H54 (cell line): Measurements from ENCODE around the gene NFAM1.

ENCODE experiments used
- DNase-seq: peaks from one replicate; pipeline ENCODE4 v3.0.0; 2011; ENCODE audit warnings: low spot score, mixed read lengths; ENCODE audit not compliant: insufficient read length
- FAIRE-seq: peaks from 3 replicates; lab custom pipeline; 2011; peaks lifted over from hg19 to GRCh38; lab: Jason Lieb, UNC
- POLR2A ChIP-seq: IDR thresholded peaks from 2 replicates; pipeline ENCODE4 v1.6.1; 2011; ENCODE audit warnings: low read depth, mild to moderate bottlenecking, low read length

Gene NFAM1

GRCh38 chr22:42416671-42417230, 15.5 kb downstream of the NFAM1 start:
- DNase-seq (no peak), FAIRE-seq (no peak)
- no peak for TF ChIP-seq POLR2A

DNA sequence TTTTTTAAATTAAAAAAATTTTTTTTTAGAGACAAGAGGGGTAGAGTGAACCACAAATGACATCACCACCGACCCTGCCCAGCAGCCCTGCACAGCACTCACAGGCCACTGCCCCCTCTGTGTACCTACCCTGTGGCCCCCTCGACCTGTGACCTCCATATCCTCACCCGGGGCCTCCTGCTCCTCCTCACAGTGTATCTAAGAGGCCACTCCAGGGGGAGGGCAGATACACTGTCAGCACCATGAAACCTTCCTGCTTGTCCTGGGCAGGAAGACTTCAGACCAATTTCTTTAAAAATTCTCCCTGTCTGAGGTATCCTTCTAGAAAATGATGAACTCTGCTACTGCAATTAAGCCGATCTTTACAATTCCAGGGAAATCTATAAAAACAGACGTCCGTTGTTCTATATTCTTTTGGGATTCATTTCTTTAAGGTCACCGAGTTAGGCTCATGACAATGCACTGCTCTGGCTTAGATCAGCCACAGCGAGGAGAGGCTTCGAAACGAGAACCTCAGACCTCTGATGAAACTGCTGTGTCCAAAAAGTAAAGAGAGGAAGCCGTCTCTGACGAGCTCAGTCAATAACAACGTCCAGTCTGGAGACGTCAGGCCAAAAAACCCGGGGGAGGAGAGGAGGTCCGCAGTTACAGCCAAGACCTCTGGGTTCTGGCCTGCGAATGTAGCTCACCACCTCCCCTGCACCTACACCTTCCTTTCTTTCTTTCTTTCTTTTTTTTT, 17.5 kb downstream of the NFAM1 start:
- no peak for TF ChIP-seq POLR2A
- no peak for DNase-seq
- no peak for FAIRE-seq

DNA sequence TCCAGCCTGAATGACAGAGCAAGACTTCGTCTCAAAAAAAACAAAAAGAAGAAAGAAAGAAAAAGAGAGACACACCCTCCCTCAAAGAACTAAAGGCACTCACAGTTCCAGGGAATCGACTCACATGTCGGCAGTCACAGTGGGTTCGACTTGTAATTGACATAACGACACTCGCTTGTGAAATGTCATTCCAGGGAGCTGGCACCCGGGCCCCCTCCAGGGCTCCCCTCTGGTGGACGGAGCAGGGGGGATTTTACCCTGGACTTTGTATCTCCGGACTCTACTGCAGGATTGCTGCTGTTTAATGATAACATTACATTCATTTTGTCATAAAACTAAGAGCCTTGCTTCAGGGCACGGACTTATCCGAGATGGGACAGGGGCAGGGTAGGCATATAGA, 18.2 kb downstream of the NFAM1 start:
- TF ChIP-seq POLR2A: no peak
- DNase-seq (no peak), FAIRE-seq (no peak)

GRCh38 chr22:42412744-42413333, 19.4 kb downstream of the NFAM1 start:
- no peak for FAIRE-seq
- no peak for TF ChIP-seq POLR2A

DNA sequence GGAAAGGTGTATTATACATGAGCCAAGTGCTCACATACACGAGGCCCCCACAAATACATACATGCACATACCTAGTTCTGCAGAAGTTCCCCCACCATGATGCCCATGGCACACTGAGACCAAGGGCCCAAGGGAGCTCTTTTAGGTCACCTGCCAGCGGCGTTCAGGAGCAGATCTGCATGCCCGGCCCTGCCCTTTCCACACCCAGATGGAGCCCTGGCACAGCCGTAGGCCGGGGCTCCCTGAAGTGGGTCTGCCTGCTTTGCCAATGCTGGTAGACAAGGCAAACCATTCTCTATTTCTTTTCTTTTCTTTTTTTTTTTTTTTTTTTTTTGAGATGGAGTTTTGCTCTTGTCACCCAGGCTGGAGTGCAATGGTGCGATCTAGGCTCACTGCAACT, 21.5 kb downstream of the NFAM1 start:
- TF ChIP-seq POLR2A: no peak
- DNase-seq (no peak), FAIRE-seq (no peak)

More at GRCh38 chr22:42412744-42413333, 19.4 kb downstream of the NFAM1 start:
- no peak for DNase-seq

DNA sequence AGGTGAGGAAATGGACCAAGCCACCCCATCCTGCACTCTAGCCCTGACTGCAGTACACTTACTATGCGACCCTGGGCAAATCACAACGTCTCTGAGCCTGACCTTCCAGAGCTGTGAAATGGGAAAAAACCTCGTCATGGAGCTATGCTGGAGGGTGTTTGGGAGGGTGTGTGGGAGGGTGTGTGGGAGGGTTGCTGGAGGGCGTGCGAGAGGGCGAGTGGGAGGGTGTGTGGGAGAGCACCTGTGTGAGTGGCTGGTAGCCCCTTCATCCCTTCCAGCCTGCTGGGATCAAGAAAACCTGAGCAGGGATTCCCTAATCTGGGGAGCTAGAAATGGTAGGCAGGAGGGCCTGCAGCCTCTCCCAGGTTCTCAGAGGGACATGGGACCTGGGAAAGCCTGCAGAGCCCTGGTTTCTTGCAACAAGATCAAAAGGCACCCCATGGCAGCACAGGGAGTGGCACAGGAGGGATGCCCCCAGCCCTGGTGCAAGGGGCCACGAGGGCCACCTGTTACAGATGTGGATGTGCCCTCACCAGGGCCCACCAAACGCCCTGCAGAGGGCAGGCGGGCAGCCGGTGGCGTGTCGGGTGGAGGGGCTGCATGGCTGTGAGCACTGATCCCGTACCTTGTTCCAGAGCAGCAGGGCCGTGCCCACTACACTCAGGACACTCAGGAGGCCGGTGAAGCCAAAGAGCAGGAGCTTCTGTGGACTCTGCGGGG, 23.2 kb downstream of the NFAM1 start:
- no peak for TF ChIP-seq POLR2A
- no peak for DNase-seq
- FAIRE-seq: no peak

DNA sequence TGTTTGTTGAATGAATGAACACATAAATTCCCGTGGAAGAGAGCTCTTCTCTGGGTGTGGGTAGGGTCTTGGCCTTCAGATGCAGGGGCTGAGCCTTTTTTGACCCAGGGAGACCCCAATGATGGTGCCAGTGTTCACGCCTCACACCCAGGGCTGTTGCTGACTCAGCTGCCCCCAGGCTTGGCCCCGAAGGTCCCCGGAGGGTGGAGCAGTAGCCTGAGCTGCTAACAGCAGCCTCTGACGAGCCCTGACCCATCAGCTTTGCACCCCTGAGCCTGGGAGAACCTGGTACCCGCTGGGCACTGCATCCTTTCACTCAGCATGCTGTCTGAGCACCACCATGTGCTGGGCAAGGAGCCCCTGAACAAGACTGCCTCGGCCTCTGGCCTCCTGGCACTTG, 23.9 kb downstream of the NFAM1 start:
- FAIRE-seq (no peak), DNase-seq (no peak)
- TF ChIP-seq POLR2A: no peak

GRCh38 chr22:42404266-42404665, 27.9 kb downstream of the NFAM1 start:
- DNase-seq: no peak
- FAIRE-seq: no peak
- TF ChIP-seq POLR2A: no peak

DNA sequence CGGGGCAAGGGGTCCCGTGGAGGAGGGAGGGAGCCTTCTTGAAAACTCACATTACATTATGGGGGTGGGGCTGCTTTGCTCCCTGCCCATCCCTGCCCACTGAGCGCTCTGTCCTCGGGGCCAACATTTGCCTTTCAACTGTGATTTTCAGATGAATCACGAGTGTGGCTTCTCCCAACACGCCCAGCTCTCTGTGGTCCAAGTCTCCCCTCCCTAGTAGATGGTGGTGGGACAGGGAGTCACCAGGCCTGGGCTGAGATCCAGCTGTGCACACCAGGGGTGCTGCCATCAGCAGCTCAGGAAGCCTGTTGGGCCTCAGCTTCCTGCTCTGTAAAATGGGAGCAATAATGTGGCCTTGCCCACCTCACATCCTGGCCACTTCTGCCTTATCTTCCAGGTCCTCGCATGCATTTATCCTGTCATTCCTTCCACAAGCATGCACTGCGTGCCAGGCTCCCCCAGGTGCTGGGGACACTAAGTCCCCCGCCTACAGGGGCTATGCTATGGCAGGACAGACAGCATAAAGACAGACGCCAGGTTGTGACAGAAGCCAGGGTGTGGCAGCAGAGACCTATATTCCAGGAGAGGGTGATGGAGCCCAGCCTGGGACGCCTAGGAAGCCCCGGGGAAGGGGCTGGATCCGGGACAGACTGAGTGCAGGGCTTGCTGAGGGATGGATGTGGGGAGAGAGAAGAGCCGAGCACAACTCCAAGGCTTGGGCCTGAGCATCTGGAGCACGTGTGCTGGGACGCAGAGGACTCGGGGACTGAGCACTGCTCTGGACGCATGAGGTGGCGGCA, 30.5 kb downstream of the NFAM1 start:
- DNase-seq (no peak), FAIRE-seq (no peak)
- TF ChIP-seq POLR2A: no peak

DNA sequence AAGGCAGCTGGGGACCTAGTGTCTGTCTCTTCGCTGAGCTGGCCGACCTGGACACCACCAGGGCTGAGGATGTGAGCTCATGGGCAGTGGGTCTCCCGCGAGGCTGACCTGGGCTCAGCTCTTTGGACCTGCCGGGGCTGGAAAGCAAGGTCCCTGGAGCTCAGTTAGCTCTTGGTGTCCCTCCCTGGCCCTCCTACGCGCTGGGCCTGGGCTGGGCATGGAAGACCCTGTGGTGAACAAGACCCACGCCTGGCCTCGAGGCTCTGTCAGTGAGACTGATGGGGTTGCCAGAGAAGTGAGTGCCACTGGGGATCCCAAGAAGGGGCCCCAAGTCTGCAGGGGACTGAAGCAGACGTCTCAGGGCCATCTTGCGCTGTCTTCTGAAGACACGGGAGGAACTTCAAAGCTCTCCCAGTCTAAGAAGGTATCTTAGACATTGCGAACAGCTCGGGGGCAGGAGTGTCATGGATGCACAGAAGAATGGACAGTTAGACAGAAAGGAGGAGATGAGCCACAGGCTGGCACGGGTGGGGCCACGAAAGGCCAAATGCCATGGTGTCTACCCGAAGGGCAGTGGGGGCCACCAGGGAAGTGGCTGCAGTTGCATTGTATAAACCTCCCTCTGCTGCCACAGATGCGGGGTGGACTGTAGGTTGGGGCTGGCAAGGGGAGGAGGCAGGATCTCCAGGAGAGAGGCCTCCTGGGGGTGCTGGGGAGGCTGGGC, 31.2 kb downstream of the NFAM1 start:
- no peak for FAIRE-seq
- TF ChIP-seq POLR2A: no peak

DNA sequence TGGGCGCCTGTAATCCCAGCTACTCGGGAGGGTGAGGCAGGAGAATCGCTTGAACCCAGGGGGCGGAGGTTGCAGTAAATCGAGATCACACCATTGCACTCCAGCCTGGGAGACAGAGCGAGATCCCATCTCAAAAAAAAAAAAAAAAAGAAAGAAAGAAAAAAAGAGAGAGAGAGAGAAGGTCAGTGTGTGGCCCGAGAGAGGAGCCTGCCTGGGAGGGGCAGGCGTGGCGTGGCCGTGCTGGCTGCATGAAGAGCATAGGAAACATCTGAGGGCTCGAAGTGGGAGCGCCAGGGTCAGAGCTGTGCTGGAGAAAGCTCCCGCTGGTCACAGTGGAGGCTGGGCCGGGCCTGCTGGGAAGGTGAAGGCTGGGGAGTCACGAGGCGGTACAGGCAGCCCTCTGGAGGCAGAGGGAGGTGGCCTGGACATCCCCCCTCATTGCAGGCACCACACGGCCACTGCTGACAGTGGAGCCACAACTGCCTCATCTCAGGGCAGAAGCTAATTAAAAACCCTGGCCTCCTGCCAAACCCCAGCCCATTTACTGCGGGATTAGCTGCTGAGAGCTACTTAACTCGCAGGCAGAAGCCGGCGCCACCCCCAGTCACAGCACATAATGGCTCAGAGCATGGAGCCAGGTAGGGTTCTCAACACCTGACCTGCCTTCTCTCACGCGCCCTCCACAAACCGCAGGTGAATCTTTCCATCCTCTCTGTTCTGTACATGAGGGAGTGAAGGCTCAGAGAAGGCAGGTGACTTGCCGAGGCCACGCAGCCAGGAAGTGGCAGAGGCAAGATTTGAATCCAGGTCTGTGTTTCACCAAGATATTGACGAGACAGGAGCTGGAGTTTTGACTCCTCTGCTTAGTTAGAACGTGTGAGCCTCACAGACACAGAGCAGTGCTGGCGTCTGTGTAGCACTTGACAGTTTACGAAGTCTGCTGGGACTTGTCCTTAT, 32.6 kb downstream of the NFAM1 start:
- DNase-seq (no peak), FAIRE-seq (no peak)
- TF ChIP-seq POLR2A: no peak

More for the DNA sequence above, 31.2 kb downstream of the NFAM1 start:
- DNase-seq: no peak
